Measurements from ENCODE around the gene BCOR. TPM values are rescaled to one million over a fixed set of nuclear protein-coding genes. Genes with fewer than 3 reads are reported as not detected.

The BCOR gene
- total RNA-seq, 2 experiments from 2014 or later: 44.7 to 46.4 TPM

DNA sequence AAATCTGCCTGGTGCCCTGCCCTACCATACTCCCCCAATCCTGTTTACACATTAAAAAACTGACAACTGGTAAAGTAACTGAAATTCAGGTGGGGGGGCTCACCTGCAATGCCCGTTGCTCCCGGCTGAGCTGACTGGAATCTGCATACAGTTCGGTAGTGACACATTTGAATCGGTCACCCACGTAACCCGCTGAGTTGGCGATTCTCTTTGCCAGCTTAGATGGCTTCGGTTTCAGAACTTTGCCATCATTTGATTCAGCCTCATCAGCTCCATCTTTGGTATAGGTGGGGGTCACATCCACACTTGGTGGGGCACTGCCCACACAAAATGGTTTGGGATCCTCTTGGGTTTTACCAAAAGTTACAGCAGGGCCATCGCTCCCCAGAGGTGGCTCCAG is 25.5 kb downstream of the BCOR start:
- Mint-ChIP-seq H3K36me3 (peaks cover 43% of the 10 kb centered on the region), H3K9me3 (no peaks in the 10 kb centered on the region), H3K27me3 (no peaks in the 10 kb centered on the region), H3K27ac (no peak overlapping the region), H3K4me1 (peaks cover 23% of the 10 kb centered on the region), H3K4me3 (no peak overlapping the region)
- DNase-seq (no peak), ATAC-seq (ENCODE audit: low read depth) (no peak)
- POLR2A ChIA-PET: no interaction called here

DNA sequence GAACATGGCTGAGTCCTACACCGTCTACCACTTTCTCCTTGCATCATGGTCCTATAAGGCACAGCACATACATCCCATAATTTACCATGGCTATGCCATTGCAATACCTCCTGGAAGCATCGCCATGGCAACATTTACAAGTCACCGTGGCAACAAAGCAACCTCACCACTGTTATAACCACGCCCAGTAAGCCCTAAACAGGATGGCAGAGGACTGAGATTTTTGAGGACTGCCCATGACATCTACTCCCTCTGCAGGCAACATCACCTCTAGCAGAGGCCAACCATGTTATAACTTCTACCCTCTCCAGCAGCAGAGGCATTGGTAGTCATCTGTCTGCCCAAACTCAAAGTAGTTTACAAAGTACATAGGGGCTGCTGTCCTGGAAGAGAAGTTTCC is 29.7 kb downstream of the BCOR start:
- POLR2A ChIA-PET: interaction anchor here (1.3 kb wide), 1 partner anchor 29 kb away, joined by 3 read pairs; the partner anchor contains the start of gene BCOR
- no peaks in the 10 kb centered on the region for H3K27me3 Mint-ChIP-seq
- H3K9me3 Mint-ChIP-seq: no peaks in the 10 kb centered on the region
- peaks cover 54% of the 10 kb centered on the region for H3K4me1 Mint-ChIP-seq
- ATAC-seq (ENCODE audit: low read depth): peak; percentile 38
- H3K4me3 Mint-ChIP-seq: no peak overlapping the region
- no peak for DNase-seq
- H3K27ac Mint-ChIP-seq: peak overlapping the region; percentile 47
- peaks cover 36% of the 10 kb centered on the region for H3K36me3 Mint-ChIP-seq

DNA sequence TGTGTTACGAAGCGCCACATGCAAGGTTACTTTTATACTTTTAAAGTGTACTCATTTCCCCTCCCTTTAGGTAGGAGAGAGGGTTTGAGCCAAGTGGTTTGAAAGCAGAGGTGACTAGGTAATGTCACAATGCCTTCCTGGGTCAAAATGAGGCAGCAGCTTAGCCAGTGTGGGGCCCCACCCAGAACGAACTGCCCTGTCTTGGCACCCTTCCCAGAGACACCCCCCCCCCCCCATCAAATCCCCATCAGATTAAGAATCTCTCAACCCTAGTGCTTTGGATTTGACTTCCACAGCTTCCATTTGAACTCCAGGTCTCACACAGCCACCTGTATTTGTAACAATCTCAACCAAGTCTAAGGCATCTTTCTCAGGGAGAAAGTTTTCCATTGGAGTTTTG is 31.1 kb downstream of the BCOR start:
- H3K9me3 Mint-ChIP-seq: no peaks in the 10 kb centered on the region
- H3K4me1 Mint-ChIP-seq: peaks cover 58% of the 10 kb centered on the region
- peak overlapping the region; percentile 13 for H3K4me3 Mint-ChIP-seq
- POLR2A ChIA-PET: no interaction called here
- ATAC-seq (ENCODE audit: low read depth): no peak
- H3K27me3 Mint-ChIP-seq: no peaks in the 10 kb centered on the region
- no peak for DNase-seq
- peaks cover 33% of the 10 kb centered on the region for H3K36me3 Mint-ChIP-seq
- H3K27ac Mint-ChIP-seq: peak overlapping the region; percentile 94

- H3K27me3 Mint-ChIP-seq: no peaks in the 10 kb centered on the region
- H3K27ac Mint-ChIP-seq: peak overlapping the region; percentile 94
- peaks cover 64% of the 10 kb centered on the region for H3K4me1 Mint-ChIP-seq
- peak overlapping the region; percentile 82 for H3K4me3 Mint-ChIP-seq
- DNase-seq: peak; percentile 47
- H3K9me3 Mint-ChIP-seq: no peaks in the 10 kb centered on the region
- ATAC-seq (ENCODE audit: low read depth): peak; percentile 70
- POLR2A ChIA-PET: interaction anchor here (0.7 to 1.6 kb wide), 8 partner anchors 24 to 195 kb away, joined by 3 to 6 read pairs (median 4); partner anchors contain the start of gene BCOR
- H3K36me3 Mint-ChIP-seq: peaks cover 32% of the 10 kb centered on the region
Measured at GRCh38 chrX:40065296-40066046, 32.3 kb downstream of the BCOR start.

DNA sequence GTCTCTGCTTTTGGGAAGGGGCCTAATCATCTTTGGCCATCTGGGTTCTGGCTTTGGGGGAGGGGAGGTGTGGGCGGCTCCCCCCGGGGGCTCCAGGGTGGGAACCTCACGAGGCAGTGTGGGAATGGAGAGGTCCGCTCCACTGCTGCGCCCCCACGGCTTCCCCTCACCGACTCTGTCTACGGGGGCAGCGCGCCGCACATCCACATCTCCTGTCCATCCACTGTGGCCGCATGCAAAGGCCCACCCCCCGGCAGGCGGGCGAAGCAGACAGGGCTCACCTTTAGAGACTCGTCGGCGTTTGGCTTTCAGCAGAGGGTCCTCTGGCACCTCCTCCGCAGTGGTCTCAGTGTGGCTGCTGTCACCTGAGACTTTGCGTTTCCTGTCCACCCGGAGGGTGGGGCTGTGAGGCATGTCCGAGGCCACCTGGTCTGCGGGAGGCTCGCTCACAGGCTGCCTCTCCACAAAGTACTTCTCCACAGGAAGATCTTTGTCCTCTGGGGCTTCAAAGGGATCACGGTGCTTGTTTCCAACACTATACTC is 33.6 kb downstream of the BCOR start:
- DNase-seq (no peak), ATAC-seq (ENCODE audit: low read depth) (no peak)
- POLR2A ChIA-PET: no interaction called here
- H3K4me3 Mint-ChIP-seq: no peak overlapping the region
- peaks cover 23% of the 10 kb centered on the region for H3K36me3 Mint-ChIP-seq
- no peaks in the 10 kb centered on the region for H3K27me3 Mint-ChIP-seq
- H3K27ac Mint-ChIP-seq: peak overlapping the region; percentile 94
- no peaks in the 10 kb centered on the region for H3K9me3 Mint-ChIP-seq
- peaks cover 58% of the 10 kb centered on the region for H3K4me1 Mint-ChIP-seq

GRCh38 chrX:40063555-40063954 is 34.2 kb downstream of the BCOR start:
- no peak for DNase-seq
- POLR2A ChIA-PET: no interaction called here
- Mint-ChIP-seq H3K27me3 (no peaks in the 10 kb centered on the region), H3K4me3 (peak overlapping the region; percentile 9), H3K27ac (peak overlapping the region; percentile 1), H3K4me1 (peaks cover 57% of the 10 kb centered on the region), H3K9me3 (no peaks in the 10 kb centered on the region), H3K36me3 (peaks cover 18% of the 10 kb centered on the region)
- no peak for ATAC-seq (ENCODE audit: low read depth)

- DNase-seq: no peak
- Mint-ChIP-seq H3K36me3 (peaks cover 13% of the 10 kb centered on the region), H3K4me1 (peaks cover 49% of the 10 kb centered on the region), H3K4me3 (no peak overlapping the region), H3K9me3 (no peaks in the 10 kb centered on the region), H3K27me3 (no peaks in the 10 kb centered on the region), H3K27ac (peak overlapping the region; percentile 58)
- ATAC-seq (ENCODE audit: low read depth): no peak
- POLR2A ChIA-PET: interaction anchor here (0.9 to 2.5 kb wide), 4 partner anchors 34 to 49 kb away, joined by 3 to 10 read pairs (median 6); partner anchors contain the start of gene BCOR
Measured at GRCh38 chrX:40062525-40063155, 35.1 kb downstream of the BCOR start.

GRCh38 chrX:40061871-40062524 is 35.8 kb downstream of the BCOR start:
- peak overlapping the region; percentile 76 for H3K4me3 Mint-ChIP-seq
- peak; percentile 77 for ATAC-seq (ENCODE audit: low read depth)

GRCh38 chrX:40061005-40061404 is 36.8 kb downstream of the BCOR start:
- no peak for ATAC-seq (ENCODE audit: low read depth)
- Mint-ChIP-seq H3K4me3 (peak overlapping the region; percentile 76), H3K4me1 (peaks cover 36% of the 10 kb centered on the region), H3K9me3 (no peaks in the 10 kb centered on the region), H3K36me3 (peaks cover 18% of the 10 kb centered on the region), H3K27ac (peak overlapping the region; percentile 91), H3K27me3 (no peaks in the 10 kb centered on the region)
- DNase-seq: no peak
- POLR2A ChIA-PET: interaction anchor here (0.8 to 2.5 kb wide), 4 partner anchors 12 to 47 kb away, joined by 3 to 10 read pairs (median 6); partner anchors contain the start of gene BCOR

More at GRCh38 chrX:40061871-40062524, 35.8 kb downstream of the BCOR start:
- H3K27me3 Mint-ChIP-seq: no peaks in the 10 kb centered on the region
- H3K36me3 Mint-ChIP-seq: peaks cover 12% of the 10 kb centered on the region
- peak overlapping the region; percentile 91 for H3K27ac Mint-ChIP-seq
- no peaks in the 10 kb centered on the region for H3K9me3 Mint-ChIP-seq
- peaks cover 45% of the 10 kb centered on the region for H3K4me1 Mint-ChIP-seq
- POLR2A ChIA-PET: interaction anchor here (0.8 to 2.5 kb wide), 5 partner anchors 13 to 48 kb away, joined by 3 to 10 read pairs (median 4); partner anchors contain the start of gene BCOR
- peak; percentile 57 for DNase-seq

GRCh38 chrX:40060356-40060845 is 37.4 kb downstream of the BCOR start:
- Mint-ChIP-seq H3K27ac (peak overlapping the region; percentile 91), H3K9me3 (no peaks in the 10 kb centered on the region), H3K27me3 (no peaks in the 10 kb centered on the region), H3K4me1 (peaks cover 30% of the 10 kb centered on the region), H3K4me3 (no peak overlapping the region), H3K36me3 (peaks cover 24% of the 10 kb centered on the region)
- DNase-seq: no peak
- POLR2A ChIA-PET: interaction anchor here (1.8 to 2.5 kb wide), 2 partner anchors 36 to 47 kb away, joined by 4 to 10 read pairs; no protein-coding TSS in a partner anchor
- ATAC-seq (ENCODE audit: low read depth): no peak

DNA sequence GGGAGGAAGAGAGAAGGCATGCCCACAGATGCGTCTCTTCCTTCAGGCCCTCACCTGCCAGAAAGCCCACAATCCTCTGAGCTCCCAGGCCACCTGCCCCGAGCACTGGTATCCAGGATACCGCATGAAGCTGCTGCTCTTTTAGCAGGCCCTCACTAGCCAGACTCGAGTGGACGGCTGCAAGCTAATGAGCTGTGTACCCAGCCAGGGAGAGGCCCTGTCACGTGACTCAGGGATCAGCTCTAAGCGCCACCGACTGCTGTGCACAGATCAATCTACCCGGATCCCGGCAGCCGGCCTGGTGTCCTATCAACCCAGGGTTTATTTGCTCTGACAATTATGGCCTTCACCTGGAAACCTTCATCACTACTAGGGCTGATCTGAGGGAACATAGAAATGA is 39.0 kb downstream of the BCOR start:
- Mint-ChIP-seq H3K9me3 (peaks cover 4% of the 10 kb centered on the region), H3K4me3 (no peak overlapping the region), H3K36me3 (peaks cover 40% of the 10 kb centered on the region), H3K4me1 (peaks cover 22% of the 10 kb centered on the region), H3K27me3 (no peaks in the 10 kb centered on the region), H3K27ac (no peak overlapping the region)
- no peak for DNase-seq
- POLR2A ChIA-PET: no interaction called here
- ATAC-seq (ENCODE audit: low read depth): no peak

GRCh38 chrX:40057405-40057804 is 40.4 kb downstream of the BCOR start:
- Mint-ChIP-seq H3K4me3 (no peak overlapping the region), H3K27ac (no peak overlapping the region), H3K9me3 (peaks cover 5% of the 10 kb centered on the region), H3K27me3 (no peaks in the 10 kb centered on the region), H3K4me1 (peaks cover 15% of the 10 kb centered on the region), H3K36me3 (peaks cover 49% of the 10 kb centered on the region)
- DNase-seq (no peak), ATAC-seq (ENCODE audit: low read depth) (no peak)
- POLR2A ChIA-PET: interaction anchor here (0.9 kb wide), 1 partner anchor 19 kb away, joined by 3 read pairs; no protein-coding TSS in a partner anchor

- POLR2A ChIA-PET: interaction anchor here (0.9 kb wide), 1 partner anchor 18 kb away, joined by 3 read pairs; no protein-coding TSS in a partner anchor
- Mint-ChIP-seq H3K27ac (no peak overlapping the region), H3K4me1 (peaks cover 10% of the 10 kb centered on the region), H3K27me3 (no peaks in the 10 kb centered on the region), H3K36me3 (peaks cover 56% of the 10 kb centered on the region), H3K4me3 (no peak overlapping the region), H3K9me3 (peaks cover 6% of the 10 kb centered on the region)
- DNase-seq (no peak), ATAC-seq (ENCODE audit: low read depth) (no peak)
Measured at GRCh38 chrX:40056420-40056819, 41.3 kb downstream of the BCOR start.

All from activated naive CD8-positive, alpha-beta T cell treated with anti-CD3 and anti-CD28 coated beads, Interleukin-2, amount 10 ng/mL, durations not matched to agents 7 days and 5 days (primary cell).